Neural cell (in vitro differentiated cells): ENCODE measurements around the gene PPP4R3A. TPM values are rescaled to one million over a fixed set of nuclear protein-coding genes. Genes with fewer than 3 reads are reported as not detected.

Source experiments
- H2AFZ ChIP-seq: fragments of 200-600, 300-800 bp; sonication (generic), shearing (Covaris generic); 2 replicates; pipeline ENCODE4 v1.6.0; 2014; ENCODE audit warnings: low read depth, mild to moderate bottlenecking, antibody characterized with exemption, low read length, moderate library complexity
- H3F3A ChIP-seq: fragments of 200-600 bp; shearing (Covaris generic); 2 replicates; pipeline ENCODE4 v1.6.1; 2016; ENCODE audit warnings: mild to moderate bottlenecking, moderate library complexity, mixed read lengths, antibody characterized with exemption, low read length; ENCODE audit not compliant: insufficient read depth, poor library complexity, severe bottlenecking
- H3K27ac ChIP-seq: fragments of 200-600, 300-800 bp; sonication (generic), shearing (Covaris generic); 2 replicates; pipeline ENCODE4 v1.5.1; 2014; ENCODE audit warnings: mild to moderate bottlenecking, low read length, moderate library complexity
- H3K27me3 ChIP-seq: fragments of 300-800, 200-600 bp; sonication (generic), shearing (Covaris generic); 2 replicates; pipeline ENCODE4 v1.6.0; 2014; ENCODE audit warnings: mild to moderate bottlenecking, low read depth, low read length, moderate library complexity; ENCODE audit not compliant: insufficient read depth
- H3K36me3 ChIP-seq: fragments of 300-800, 200-600 bp; sonication (generic), shearing (Covaris generic); 2 replicates; pipeline ENCODE4 v1.5.1; 2014; ENCODE audit warnings: mild to moderate bottlenecking, antibody characterized with exemption, low read length, moderate library complexity; ENCODE audit not compliant: insufficient read depth
- H3K4me2 ChIP-seq: fragments of 300-800, 200-600 bp; sonication (generic), shearing (Covaris generic); 2 replicates; pipeline ENCODE4 v1.6.0; 2014; ENCODE audit warnings: mild to moderate bottlenecking, low read length
- H3K4me3 ChIP-seq: fragments of 300-800, 200-600 bp; sonication (generic), shearing (Covaris generic); 2 replicates; pipeline ENCODE4 v1.5.1; 2014; ENCODE audit warnings: mild to moderate bottlenecking, low read length, moderate library complexity
- H3K79me2 ChIP-seq: fragments of 200-600 bp; shearing (Covaris generic); replicated peaks from 2 replicates; pipeline ENCODE4 v1.6.0; 2014; ENCODE audit warnings: mild to moderate bottlenecking, low read length, moderate library complexity; ENCODE audit not compliant: insufficient read depth
- H3K9ac ChIP-seq: fragments of 300-800, 200-600 bp; sonication (generic), shearing (Covaris generic); 2 replicates; pipeline ENCODE4 v1.6.1; 2016; ENCODE audit warnings: mild to moderate bottlenecking, low read length, mixed read lengths
- H3K9me2 ChIP-seq: fragments of 200-600 bp; shearing (Covaris generic); 2 replicates; pipeline ENCODE4 v1.6.1; 2016; ENCODE audit warnings: mild to moderate bottlenecking, low read length, mixed read lengths; ENCODE audit not compliant: insufficient read depth
- H3K9me3 ChIP-seq: fragments of 200-600, 300-800 bp; sonication (generic), shearing (Covaris generic); 2 replicates; pipeline ENCODE4 v1.6.1; 2016; ENCODE audit warnings: mild to moderate bottlenecking, mixed run types, low read length, moderate library complexity, mixed read lengths
- H4K20me1 ChIP-seq: fragments of 200-600 bp; shearing (Covaris generic); 2 replicates; pipeline ENCODE4 v1.6.1; 2016; ENCODE audit warnings: mild to moderate bottlenecking, mixed run types; ENCODE audit not compliant: insufficient read depth
- CTCF ChIP-seq: fragments of 450-650 bp; IDR thresholded peaks from 2 replicates; pipeline ENCODE4 v1.5.1; 2014; ENCODE audit warnings: antibody characterized with exemption, mild to moderate bottlenecking, moderate library complexity; ENCODE audit not compliant: poor library complexity, severe bottlenecking
- EP300 ChIP-seq: fragments of 450-650 bp; conservative IDR thresholded peaks from 2 replicates; pipeline ENCODE4 v1.6.1; 2014; ENCODE audit warnings: antibody characterized with exemption, mild to moderate bottlenecking, moderate library complexity; ENCODE audit not compliant: poor library complexity, severe bottlenecking
- EZH2 ChIP-seq: fragments of 200-600, 300-800 bp; shearing (Covaris generic), sonication (generic); IDR thresholded peaks from 2 replicates; pipeline ENCODE4 v1.6.1; 2014; ENCODE audit warnings: antibody characterized with exemption, low read length, borderline replicate concordance, mild to moderate bottlenecking; ENCODE audit not compliant: insufficient read depth, poor library complexity, severe bottlenecking
- MXI1 ChIP-seq: fragments of 450-650 bp; conservative IDR thresholded peaks from 2 replicates; pipeline ENCODE4 v1.6.1; 2014; ENCODE audit warnings: antibody characterized with exemption, mild to moderate bottlenecking; ENCODE audit not compliant: poor library complexity, severe bottlenecking
- POLR2AphosphoS5 ChIP-seq: IDR thresholded peaks from 2 replicates; pipeline ENCODE4 v1.6.1; 2012
- RAD21 ChIP-seq: fragments of 450-650 bp; conservative IDR thresholded peaks from 2 replicates; pipeline ENCODE4 v1.6.1; 2014; ENCODE audit warnings: antibody characterized with exemption, mild to moderate bottlenecking, moderate library complexity
- REST ChIP-seq: IDR thresholded peaks from 2 replicates; pipeline ENCODE4 v1.6.1; 2012; ENCODE audit warnings: borderline replicate concordance
- SMC3 ChIP-seq: fragments of 450-650 bp; conservative IDR thresholded peaks from 2 replicates; pipeline ENCODE4 v1.6.1; 2014; ENCODE audit warnings: antibody characterized with exemption, mild to moderate bottlenecking, moderate library complexity; ENCODE audit not compliant: poor library complexity
- TAF1 ChIP-seq: IDR thresholded peaks from 2 replicates; pipeline ENCODE4 v1.6.1; 2012; ENCODE audit warnings: low read depth
- polyA plus RNA-seq: library from polyadenylated mRNA; depleted of rRNA; stranded (reverse); fragments of >200 nt; gene quantifications from 2 replicates; pipeline ENCODE4 v1.2.3, GENCODE V29; 2014

Gene PPP4R3A
- polyA plus RNA-seq, 1 donor from 2014 or later = 99.4 TPM

GRCh38 chr14:91415794-91416743 lies 94.0 kb downstream of the PPP4R3A start:
- Histone ChIP-seq H3K9me3 (no peaks in the 10 kb centered on the region), H3F3A (no peaks in the 10 kb centered on the region), H3K4me3 (peak overlapping the region; percentile 95), H2AFZ (no peak overlapping the region), H3K4me2 (peak overlapping the region; percentile 58), H3K9me2 (no peaks in the 10 kb centered on the region), H3K79me2 (peaks cover 56% of the 10 kb centered on the region), H3K9ac (peak overlapping the region; percentile 76), H3K27ac (no peak overlapping the region), H4K20me1 (no peaks in the 10 kb centered on the region), H3K27me3 (no peaks in the 10 kb centered on the region), H3K36me3 (no peaks in the 10 kb centered on the region)
- TF ChIP-seq EP300 (no peak), SMC3 (no peak), POLR2AphosphoS5 (no peak), CTCF (no peak), TAF1 (no peak), RAD21 (no peak), EZH2 (no peak), MXI1 (no peak), REST (no peak)

GRCh38 chr14:91414475-91414833 lies 95.7 kb downstream of the PPP4R3A start:
- no peak overlapping the region for H3K27ac ChIP-seq
- no peak for TF ChIP-seq EP300
- no peak for TF ChIP-seq REST
- TF ChIP-seq EZH2 = no peak
- no peak for TF ChIP-seq RAD21
- TF ChIP-seq SMC3 = no peak
- no peak for TF ChIP-seq MXI1
- no peak for TF ChIP-seq POLR2AphosphoS5
- TF ChIP-seq TAF1 = no peak
- no peak for TF ChIP-seq CTCF
- H3K79me2 ChIP-seq = peaks cover 56% of the 10 kb centered on the region
- no peaks in the 10 kb centered on the region for H3K9me3 ChIP-seq
- no peak overlapping the region for H2AFZ ChIP-seq
- no peaks in the 10 kb centered on the region for H3K36me3 ChIP-seq
- no peaks in the 10 kb centered on the region for H4K20me1 ChIP-seq
- no peak overlapping the region for H3K9ac ChIP-seq
- H3K9me2 ChIP-seq = no peaks in the 10 kb centered on the region
- H3K4me3 ChIP-seq = peak overlapping the region; percentile 95
- H3K4me2 ChIP-seq = no peak overlapping the region
- H3F3A ChIP-seq = no peaks in the 10 kb centered on the region
- no peaks in the 10 kb centered on the region for H3K27me3 ChIP-seq
